Adipocyte (in vitro differentiated cells): Measurements from ENCODE around the gene SECTM1.

Source experiments
- DNase-seq: peaks from one replicate; pipeline ENCODE4 v3.0.0-alpha.2; 2015; ENCODE audit warnings: low read depth
- H3K27me3 ChIP-seq: replicated peaks from 2 replicates; pipeline ENCODE4 v1.7.0; 2013; ENCODE audit warnings: mild to moderate bottlenecking, low read length, moderate library complexity; ENCODE audit not compliant: control insufficient read depth, insufficient read depth
- H3K36me3 ChIP-seq: 2 replicates; pipeline ENCODE4 v1.7.0; 2013; ENCODE audit warnings: low read length, mild to moderate bottlenecking, moderate library complexity; ENCODE audit not compliant: control insufficient read depth, insufficient read depth, severe bottlenecking
- H3K4me1 ChIP-seq: 2 replicates; pipeline ENCODE4 v1.7.0; 2013; ENCODE audit warnings: mild to moderate bottlenecking, low read length, moderate library complexity; ENCODE audit not compliant: control insufficient read depth, insufficient read depth
- H3K4me3 ChIP-seq: 2 replicates; pipeline ENCODE4 v1.7.0; 2013; ENCODE audit warnings: mild to moderate bottlenecking, low read length, moderate library complexity
- H3K9ac ChIP-seq: 2 replicates; pipeline ENCODE4 v1.7.0; 2013; ENCODE audit warnings: mild to moderate bottlenecking, low read length, moderate library complexity
- H3K9me3 ChIP-seq: 2 replicates; pipeline ENCODE4 v1.7.0; 2013; ENCODE audit warnings: mild to moderate bottlenecking, low read length, moderate library complexity; ENCODE audit not compliant: control insufficient read depth

The SECTM1 gene

DNA sequence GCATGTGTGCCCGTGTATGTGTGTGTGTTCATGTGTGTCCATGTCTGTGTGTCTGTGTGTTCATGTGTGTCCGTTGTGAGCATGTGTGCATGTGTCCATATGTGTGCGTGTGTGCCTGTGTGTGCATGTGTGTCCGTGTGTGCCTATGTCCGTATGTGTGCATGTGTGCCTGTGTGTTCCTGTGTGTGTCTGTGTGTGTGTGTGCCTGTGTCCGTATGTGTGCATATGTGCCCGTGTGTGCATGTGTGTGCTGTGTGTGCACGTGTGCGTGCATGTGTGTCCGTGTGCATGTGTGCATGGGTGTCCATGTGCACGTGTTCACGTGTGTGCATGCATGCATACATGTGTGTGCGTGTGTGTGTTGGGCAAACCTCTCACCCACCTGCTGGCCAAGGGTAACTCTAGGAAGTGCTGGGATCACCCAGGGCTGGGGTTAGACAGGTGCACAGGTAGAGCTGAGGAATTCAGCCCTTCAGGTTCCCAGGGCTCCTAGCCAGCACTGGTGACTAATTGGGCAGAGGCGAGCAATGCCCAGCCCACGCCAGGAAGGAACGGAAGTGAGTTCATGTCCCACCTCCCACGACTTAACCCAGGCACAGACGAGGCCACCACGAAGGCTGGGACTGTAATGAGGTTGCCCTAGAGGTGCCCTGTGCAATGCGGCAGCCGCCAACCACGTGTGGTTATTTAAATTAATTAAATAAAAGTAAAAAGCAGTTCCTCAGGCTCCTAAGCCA is 51.9 kb downstream of the SECTM1 start:
- no peaks in the 10 kb centered on the region for H3K27me3 ChIP-seq
- no peaks in the 10 kb centered on the region for H3K36me3 ChIP-seq
- no peak overlapping the region for H3K4me3 ChIP-seq
- H3K4me1 ChIP-seq: no peaks in the 10 kb centered on the region
- no peak overlapping the region for H3K9ac ChIP-seq
- no peaks in the 10 kb centered on the region for H3K9me3 ChIP-seq
- no peak for DNase-seq

GRCh38 chr17:82281076-82281475 is 52.5 kb downstream of the SECTM1 start:
- Histone ChIP-seq H3K9ac (no peak overlapping the region), H3K36me3 (no peaks in the 10 kb centered on the region), H3K4me3 (no peak overlapping the region), H3K27me3 (no peaks in the 10 kb centered on the region), H3K9me3 (no peaks in the 10 kb centered on the region), H3K4me1 (no peaks in the 10 kb centered on the region)
- DNase-seq: no peak

DNA sequence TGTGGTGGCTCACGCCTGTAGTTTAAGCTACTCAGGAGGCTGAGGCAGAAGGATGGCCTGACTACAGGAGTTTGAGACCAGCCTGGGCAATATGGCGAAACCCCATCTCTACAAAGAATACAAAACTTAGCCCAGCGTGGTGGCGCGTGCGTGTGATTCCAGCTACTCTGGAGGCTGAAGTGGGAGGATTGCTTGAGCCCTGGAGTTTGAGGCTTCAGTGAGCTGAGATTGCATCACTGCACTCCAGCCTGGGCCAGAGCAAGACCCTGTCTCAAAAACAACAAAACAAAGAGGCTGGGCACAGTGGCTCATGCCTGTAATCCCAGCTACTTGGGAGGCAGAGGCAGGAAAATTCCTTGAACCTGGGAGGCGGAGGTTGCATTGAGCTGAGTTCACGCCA is 53.0 kb downstream of the SECTM1 start:
- no peaks in the 10 kb centered on the region for H3K9me3 ChIP-seq
- H3K36me3 ChIP-seq: no peaks in the 10 kb centered on the region
- H3K4me3 ChIP-seq: no peak overlapping the region
- no peaks in the 10 kb centered on the region for H3K27me3 ChIP-seq
- no peak overlapping the region for H3K9ac ChIP-seq
- no peaks in the 10 kb centered on the region for H3K4me1 ChIP-seq
- DNase-seq: no peak

DNA sequence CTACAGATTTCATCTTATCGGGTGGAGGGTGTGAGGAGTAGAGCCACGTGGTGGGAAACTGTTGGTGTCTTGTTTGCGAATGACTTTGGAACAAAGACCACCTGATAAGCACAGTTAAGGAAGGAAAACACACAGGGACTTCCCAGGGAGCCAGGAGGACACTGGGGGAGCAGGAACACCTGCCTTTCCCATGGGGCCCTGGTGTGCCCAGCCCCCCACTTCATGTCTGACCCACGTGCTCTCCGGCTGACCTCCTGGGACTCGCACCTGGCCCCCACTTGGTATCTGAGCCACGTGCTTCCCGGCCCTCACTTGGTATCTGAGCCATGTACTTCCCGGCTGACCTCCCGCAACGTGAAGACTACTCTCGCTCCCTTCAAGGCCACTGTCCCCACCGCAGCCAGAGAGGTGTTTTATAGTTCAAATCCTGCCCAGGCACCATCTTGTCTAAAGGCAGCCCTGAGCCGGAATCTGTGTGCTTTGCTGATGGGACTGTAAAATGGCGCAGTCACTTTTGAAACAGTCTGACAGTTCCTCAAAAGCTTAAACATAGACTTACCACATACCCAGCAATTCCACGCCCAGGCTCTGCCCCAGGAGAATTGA is 54.7 kb downstream of the SECTM1 start:
- no peak overlapping the region for H3K9ac ChIP-seq
- H3K4me1 ChIP-seq: peaks cover 2% of the 10 kb centered on the region
- H3K36me3 ChIP-seq: no peaks in the 10 kb centered on the region
- no peaks in the 10 kb centered on the region for H3K27me3 ChIP-seq
- no peak for DNase-seq
- no peak overlapping the region for H3K4me3 ChIP-seq
- no peaks in the 10 kb centered on the region for H3K9me3 ChIP-seq

DNA sequence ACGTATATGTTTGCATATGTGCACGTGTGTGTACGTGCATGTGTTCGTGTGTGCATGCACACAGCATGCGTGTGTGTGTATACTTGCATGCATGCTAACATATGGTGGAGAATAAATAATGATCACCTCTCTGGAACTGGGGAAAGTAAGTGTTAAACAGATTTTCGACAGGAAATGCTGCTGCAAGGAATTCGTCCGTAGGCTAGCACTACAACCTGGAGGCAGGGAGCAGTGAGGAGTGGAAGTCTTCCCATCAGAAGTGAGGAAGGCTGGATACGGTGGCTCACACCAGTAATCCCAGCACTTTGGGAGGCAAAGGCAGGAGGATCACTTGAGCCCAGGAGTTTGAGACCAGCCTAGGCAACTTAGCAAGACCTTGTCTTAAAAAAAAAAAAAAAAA is 55.3 kb downstream of the SECTM1 start:
- Histone ChIP-seq H3K9ac (no peak overlapping the region), H3K27me3 (no peaks in the 10 kb centered on the region)

GRCh38 chr17:82277851-82278250 is 55.7 kb downstream of the SECTM1 start:
- no peaks in the 10 kb centered on the region for H3K27me3 ChIP-seq
- no peaks in the 10 kb centered on the region for H3K9me3 ChIP-seq
- peaks cover 5% of the 10 kb centered on the region for H3K4me1 ChIP-seq
- H3K4me3 ChIP-seq: no peak overlapping the region
- DNase-seq: no peak
- no peaks in the 10 kb centered on the region for H3K36me3 ChIP-seq
- no peak overlapping the region for H3K9ac ChIP-seq

More for the DNA sequence above, 55.3 kb downstream of the SECTM1 start:
- no peaks in the 10 kb centered on the region for H3K36me3 ChIP-seq
- H3K4me3 ChIP-seq: no peak overlapping the region
- H3K9me3 ChIP-seq: no peaks in the 10 kb centered on the region
- peaks cover 5% of the 10 kb centered on the region for H3K4me1 ChIP-seq
- no peak for DNase-seq

- no peak for DNase-seq
- Histone ChIP-seq H3K36me3 (peaks cover under 1% of the 10 kb centered on the region), H3K9me3 (no peaks in the 10 kb centered on the region), H3K9ac (no peak overlapping the region), H3K27me3 (no peaks in the 10 kb centered on the region), H3K4me1 (peaks cover 5% of the 10 kb centered on the region), H3K4me3 (no peak overlapping the region)
These were observed 56.6 kb downstream of the SECTM1 start for GRCh38 chr17:82276938-82277337.

- H3K27me3 ChIP-seq: no peaks in the 10 kb centered on the region
- H3K4me1 ChIP-seq: peaks cover 12% of the 10 kb centered on the region
- no peaks in the 10 kb centered on the region for H3K9me3 ChIP-seq
- no peak overlapping the region for H3K4me3 ChIP-seq
- H3K9ac ChIP-seq: no peak overlapping the region
- no peak for DNase-seq
- peaks cover 14% of the 10 kb centered on the region for H3K36me3 ChIP-seq
These were observed 58.2 kb downstream of the SECTM1 start for GRCh38 chr17:82275326-82275725.

- H3K27me3 ChIP-seq: no peaks in the 10 kb centered on the region
- DNase-seq: no peak
These were observed 59.2 kb downstream of the SECTM1 start for GRCh38 chr17:82274134-82275020.

GRCh38 chr17:82273327-82274133 is 60.0 kb downstream of the SECTM1 start, which contains the start of gene CSNK1D:
Gene CSNK1D, minus strand, starts transcription at chr17:82273700. Its CDS starts 319 bp downstream, at chr17:82273381.
- DNase-seq: peak; percentile 96
- H3K4me3 ChIP-seq: peak within 1 kb of the TSS; percentile 91
- H3K4me1 ChIP-seq: peaks cover 24% of the 10 kb centered on the region
- H3K36me3 ChIP-seq: peaks cover 25% of the 10 kb centered on the region
- no peaks in the 10 kb centered on the region for H3K9me3 ChIP-seq
- no peaks in the 10 kb centered on the region for H3K27me3 ChIP-seq
- peak within 1 kb of the TSS; percentile 92 for H3K9ac ChIP-seq

More at GRCh38 chr17:82274134-82275020, 59.2 kb downstream of the SECTM1 start:
- H3K9ac ChIP-seq: peak overlapping the region; percentile 76
- peaks cover 16% of the 10 kb centered on the region for H3K4me1 ChIP-seq
- no peaks in the 10 kb centered on the region for H3K9me3 ChIP-seq
- peak overlapping the region; percentile 80 for H3K4me3 ChIP-seq
- H3K36me3 ChIP-seq: peaks cover 24% of the 10 kb centered on the region
